MCF 10A (cell line): ENCODE data around the gene ATOX1. TPM values are rescaled to one million over a fixed set of nuclear protein-coding genes. Genes with fewer than 3 reads are reported as not detected.
"Not testable (repeated sequence)": the region's sequence is repeated elsewhere in the genome, so short reads cannot be mapped to it uniquely, and the experiment has no call there.

Experiments
- BruUV-seq: library from RNA; stranded (reverse); fragments of 400-500 nt; replicated peaks from 2 replicates; lab custom pipeline; 2021; lab: Mats Ljungman, UMichigan
- CTCF ChIA-PET: fragments of 300-600 bp; sonication (Branson Sonifier 250); formaldehyde crosslinking; extraction: SDS; loops from one replicate; lab custom pipeline; 2021; ENCODE audit warnings: antibody characterized with exemption, inconsistent platforms; lab: Yijun Ruan, JAX
- POLR2A ChIA-PET: fragments of 300-600, 350-650 bp; sonication (Branson Sonifier 250); formaldehyde crosslinking; extraction: SDS; loops from one replicate; lab custom pipeline; 2020; ENCODE audit warnings: antibody characterized with exemption, inconsistent platforms; lab: Yijun Ruan, JAX
- DNase-seq: peaks from one replicate; pipeline ENCODE4 v3.0.0-alpha.2; 2018; ENCODE audit not compliant: unreplicated experiment
- H3K27ac Mint-ChIP-seq: one replicate; pipeline ENCODE4 v1.8.0; 2022; ENCODE audit warnings: mild to moderate bottlenecking, low read depth, mixed read lengths; ENCODE audit not compliant: unreplicated experiment
- H3K27me3 Mint-ChIP-seq: one replicate; pipeline ENCODE4 v1.8.0; 2022; ENCODE audit warnings: mixed read lengths; ENCODE audit not compliant: insufficient read depth, unreplicated experiment
- H3K36me3 Mint-ChIP-seq: one replicate; pipeline ENCODE4 v1.8.0; 2022; ENCODE audit warnings: mild to moderate bottlenecking, moderate library complexity, mixed read lengths; ENCODE audit not compliant: insufficient read depth, unreplicated experiment
- H3K4me1 Mint-ChIP-seq: one replicate; pipeline ENCODE4 v1.8.0; 2022; ENCODE audit warnings: mixed read lengths; ENCODE audit not compliant: insufficient read depth, unreplicated experiment
- H3K4me3 Mint-ChIP-seq: one replicate; pipeline ENCODE4 v1.8.0; 2022; ENCODE audit warnings: mild to moderate bottlenecking, moderate library complexity, mixed read lengths; ENCODE audit not compliant: unreplicated experiment
- H3K9me3 Mint-ChIP-seq: one replicate; pipeline ENCODE4 v1.8.0; 2022; ENCODE audit warnings: mixed read lengths; ENCODE audit not compliant: unreplicated experiment
- CTCF ChIP-seq: fragments of 200-600 bp; IDR thresholded peaks from one replicate; pipeline ENCODE4 v1.8.0; 2022; ENCODE audit warnings: antibody characterized with exemption, mild to moderate bottlenecking; ENCODE audit not compliant: unreplicated experiment
- intact Hi-C: fragments of 100-400 bp; cut with micrococcal nuclease; formaldehyde crosslinking; loops from 2 replicates; pipeline ENCODE4 v1.14.1; 2022
- total RNA-seq: library from RNA; stranded (reverse); gene quantifications from 2 replicates; pipeline ENCODE4 v1.2.3, GENCODE V29; 2022

ATOX1 gene
- total RNA-seq, 1 experiment from 2014 or later, result 155 TPM

DNA sequence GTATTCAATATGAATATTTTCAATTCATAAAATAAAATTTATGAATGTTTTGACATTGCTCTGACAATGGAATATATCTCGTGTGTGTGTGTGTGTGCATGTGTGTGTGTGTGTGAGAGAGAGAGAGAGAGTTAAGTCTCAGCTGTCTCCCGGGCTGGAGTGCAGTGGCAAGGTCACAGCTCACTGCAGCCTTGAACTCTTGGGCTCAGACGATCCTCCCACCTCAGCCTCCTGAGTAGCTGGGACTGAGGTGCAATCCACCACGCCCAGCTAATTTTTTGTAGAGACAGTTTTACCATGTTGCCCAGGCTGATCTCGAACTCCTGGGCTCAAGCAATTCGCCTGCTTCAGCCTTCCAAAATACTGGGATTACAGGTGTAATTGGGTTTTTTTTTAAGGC is 29.4 kb upstream of the ATOX1 start:
- POLR2A ChIA-PET, result interaction anchor here (0.6 to 5.4 kb wide), 4 partner anchors 11 to 209 kb away, joined by 3 to 77 read pairs (median 7); partner anchors contain the start of gene G3BP1
- H3K36me3 Mint-ChIP-seq, result peaks cover 69% of the 10 kb centered on the region

DNA sequence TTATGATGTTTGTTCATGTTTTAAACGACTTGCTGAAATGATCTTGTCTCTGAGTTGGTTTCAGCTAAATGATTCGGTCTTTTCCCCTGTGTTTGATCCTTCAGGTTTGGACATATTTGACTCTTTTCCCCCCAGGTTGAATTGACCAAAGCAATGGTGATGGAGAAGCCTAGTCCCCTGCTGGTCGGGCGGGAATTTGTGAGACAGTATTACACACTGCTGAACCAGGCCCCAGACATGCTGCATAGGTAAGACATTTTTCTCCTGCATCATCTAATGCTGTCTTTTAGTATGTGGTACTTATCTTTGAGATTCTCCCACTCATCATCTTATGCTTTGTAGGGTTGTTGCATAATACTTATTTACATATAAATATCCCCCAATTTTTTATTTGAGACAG is 28.0 kb upstream of the ATOX1 start:
- Mint-ChIP-seq H3K4me1 (peaks cover 26% of the 10 kb centered on the region), H3K36me3 (peaks cover 65% of the 10 kb centered on the region), H3K27me3 (no peaks in the 10 kb centered on the region), H3K9me3 (no peaks in the 10 kb centered on the region), H3K27ac (no peak overlapping the region), H3K4me3 (no peak overlapping the region)
- no TSS peak for BruUV-seq
- no peak for TF ChIP-seq CTCF
- intact Hi-C loops, result no loop called here
- no peak for DNase-seq
- ChIA-PET POLR2A (interaction anchor here (1.9 to 5.4 kb wide), 2 partner anchors 12 to 14 kb away, joined by 10 to 77 read pairs; partner anchors contain the start of gene G3BP1), CTCF (interaction anchor here (1.0 to 2.3 kb wide), 2 partner anchors 20 to 719 kb away, joined by 3 to 8 read pairs; no protein-coding TSS in a partner anchor)

More for the DNA sequence above, 29.4 kb upstream of the ATOX1 start:
- no peak for TF ChIP-seq CTCF
- Mint-ChIP-seq H3K9me3 (no peaks in the 10 kb centered on the region), H3K4me3 (no peak overlapping the region), H3K4me1 (peaks cover 17% of the 10 kb centered on the region), H3K27ac (peak overlapping the region; percentile 35), H3K27me3 (no peaks in the 10 kb centered on the region)
- intact Hi-C loops, result no loop called here
- no TSS peak for BruUV-seq
- CTCF ChIA-PET, result interaction anchor here (0.6 to 2.3 kb wide), 3 partner anchors 11 to 131 kb away, joined by 3 to 8 read pairs (median 7); no protein-coding TSS in a partner anchor
- DNase-seq, result no peak

- Mint-ChIP-seq H3K9me3 (no peaks in the 10 kb centered on the region), H3K27ac (no peak overlapping the region), H3K27me3 (no peaks in the 10 kb centered on the region), H3K4me1 (peaks cover 47% of the 10 kb centered on the region), H3K4me3 (no peak overlapping the region), H3K36me3 (peaks cover 62% of the 10 kb centered on the region)
- intact Hi-C loops, result no loop called here
- no peak for DNase-seq
- CTCF ChIA-PET, result interaction anchor here (0.6 to 1.8 kb wide), 4 partner anchors 11 to 359 kb away, joined by 3 to 11 read pairs (median 4); no protein-coding TSS in a partner anchor
- no TSS peak for BruUV-seq
- POLR2A ChIA-PET, result interaction anchor here (1.0 to 5.4 kb wide), 3 partner anchors 11 to 15 kb away, joined by 3 to 77 read pairs (median 6); partner anchors contain the start of gene G3BP1
- TF ChIP-seq CTCF, result no peak
Measured at GRCh38 chr5:151784141-151784540, 25.7 kb upstream of the ATOX1 start.

DNA sequence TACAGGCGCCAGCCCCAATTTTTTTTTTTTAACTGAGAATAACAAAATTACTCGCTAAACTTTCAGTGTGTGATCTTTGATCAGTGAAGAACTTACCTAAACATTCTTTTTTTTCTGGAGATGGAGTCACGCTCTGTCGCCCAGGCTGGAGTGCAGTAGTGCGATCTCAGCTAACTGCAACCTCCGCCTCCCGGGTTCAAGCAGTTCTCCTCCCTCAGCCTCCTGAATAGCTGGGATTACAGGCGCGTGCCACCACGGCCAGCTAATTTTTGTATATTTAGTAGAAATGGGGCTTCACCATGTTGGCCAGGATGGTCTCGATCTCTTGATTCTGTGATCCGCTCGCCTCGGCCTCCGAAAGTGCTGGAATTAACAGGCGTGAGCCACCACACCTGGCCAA is 25.2 kb upstream of the ATOX1 start:
- BruUV-seq, H3K27ac Mint-ChIP-seq, intact Hi-C loops, H3K9me3 Mint-ChIP-seq, DNase-seq, H3K4me3 Mint-ChIP-seq, H3K27me3 Mint-ChIP-seq: not testable (repeated sequence)
- CTCF ChIA-PET, result interaction anchor here (0.6 to 1.0 kb wide), 4 partner anchors 11 to 301 kb away, joined by 3 to 4 read pairs (median 3); no protein-coding TSS in a partner anchor
- POLR2A ChIA-PET, result interaction anchor here (0.9 to 5.4 kb wide), 3 partner anchors 11 to 17 kb away, joined by 3 to 77 read pairs (median 3); partner anchors contain the start of gene G3BP1
- peaks cover 63% of the 10 kb centered on the region for H3K36me3 Mint-ChIP-seq
- H3K4me1 Mint-ChIP-seq, result peaks cover 50% of the 10 kb centered on the region
